K562 (cell line): ENCODE results near the gene CD48. TPM values are rescaled to one million over a fixed set of nuclear protein-coding genes. Genes with fewer than 3 reads are reported as not detected.

ENCODE experiments used
- ATAC-seq: fragments of 200-7000 bp; cut with Tn5 transposase; 3 replicates; pipeline ENCODE4 v1.9.1; 2020; ENCODE audit warnings: moderate library complexity
- BruUV-seq: library from RNA; stranded (reverse); fragments of 400-500 nt; replicated peaks from 2 replicates; lab custom pipeline; 2021; lab: Mats Ljungman, UMichigan
- CTCF ChIA-PET: fragments of 300-600 bp; formaldehyde crosslinking; extraction: SDS; loops from one replicate; lab custom pipeline; 2021; ENCODE audit warnings: low intra/inter-chr PET ratio; lab: Yijun Ruan, JAX
- POLR2A ChIA-PET: fragments of 300-600, 350-650 bp; sonication (Branson Sonifier 250); formaldehyde crosslinking; extraction: SDS; loops from one replicate; lab custom pipeline; 2021; ENCODE audit warnings: antibody characterized with exemption, inconsistent platforms; lab: Yijun Ruan, JAX
- DNase-seq, 4 experiments: peaks; one replicate each; pipeline versions ENCODE4 v3.0.0 to v3.0.0-alpha.2; 2011 to 2018; ENCODE audit warnings: low spot score in 3 of 4, mixed read lengths in 3 of 4; ENCODE audit errors: extremely low read depth in 1 of 4
- FAIRE-seq: peaks from 2 replicates; lab custom pipeline; 2011; peaks lifted over from hg19 to GRCh38; lab: Jason Lieb, UNC
- H2AFZ ChIP-seq: 2 replicates; pipeline ENCODE4 v1.6.0; 2011; ENCODE audit warnings: low read depth, low read length, control low read depth, inconsistent platforms
- H3K27ac ChIP-seq: fragments of 200-600 bp; 3 replicates; pipeline ENCODE4 v1.8.0; 2011; ENCODE audit warnings: low read depth, mild to moderate bottlenecking, control low read depth, inconsistent platforms, low read length, moderate library complexity, mixed read lengths; ENCODE audit errors: extremely low read depth
- H3K27me3 ChIP-seq, 2 experiments: fragments of 300-600 bp in 1 of 2; 2 replicates in 1 of 2; 3 replicates in 1 of 2; pipeline versions ENCODE4 v1.6.0 to v1.8.0; 2011; ENCODE audit warnings: inconsistent platforms in 2 of 2, low read length in 2 of 2, mild to moderate bottlenecking in 1 of 2, mixed read lengths in 1 of 2, moderate library complexity in 1 of 2; ENCODE audit not compliant: control insufficient read depth in 2 of 2, insufficient read depth in 2 of 2
- H3K36me3 ChIP-seq: fragments of 300-600 bp; 3 replicates; pipeline ENCODE4 v1.8.0; 2011; ENCODE audit warnings: mild to moderate bottlenecking, low read length, inconsistent platforms; ENCODE audit not compliant: control insufficient read depth, insufficient read depth
- H3K4me1 ChIP-seq, 2 experiments: fragments of 200-600 bp in 1 of 2; replicated peaks in 1 of 2; 2 replicates in 1 of 2; 3 replicates in 1 of 2; pipeline versions ENCODE4 v1.5.1 to v1.8.0; 2011; ENCODE audit warnings: inconsistent platforms in 2 of 2, low read length in 2 of 2, mild to moderate bottlenecking in 1 of 2, mixed read lengths in 1 of 2, moderate library complexity in 1 of 2; ENCODE audit not compliant: control insufficient read depth in 2 of 2, insufficient read depth in 2 of 2
- H3K4me2 ChIP-seq: 2 replicates; pipeline ENCODE4 v1.6.1; 2011; ENCODE audit warnings: low read length, control low read depth, inconsistent platforms, mixed read lengths; ENCODE audit not compliant: insufficient read depth
- H3K4me3 ChIP-seq: fragments of 200-600 bp; sonication (generic), shearing (Covaris generic); 2 replicates; pipeline ENCODE4 v1.5.1; 2016; ENCODE audit warnings: control low read depth, inconsistent platforms
- H3K79me2 ChIP-seq: fragments of 200-600 bp; 3 replicates; pipeline ENCODE4 v1.8.0; 2011; ENCODE audit warnings: low read length, inconsistent platforms; ENCODE audit not compliant: control insufficient read depth, insufficient read depth
- H3K9ac ChIP-seq, 2 experiments: 2 replicates each; pipeline versions ENCODE4 v1.6.0 to v1.6.1; 2011; ENCODE audit warnings: low read depth in 2 of 2, low read length in 2 of 2, control low read depth in 1 of 2, inconsistent platforms in 1 of 2, mild to moderate bottlenecking in 1 of 2, mixed read lengths in 1 of 2; ENCODE audit not compliant: insufficient read depth in 1 of 2
- H3K9me1 ChIP-seq: one replicate; pipeline ENCODE4 v1.6.0; 2011; ENCODE audit warnings: inconsistent platforms, mild to moderate bottlenecking, low read length, moderate library complexity; ENCODE audit not compliant: control insufficient read depth, insufficient read depth
- H3K9me3 ChIP-seq: replicated peaks from 2 replicates; pipeline ENCODE4 v1.5.1; 2011; ENCODE audit warnings: low read depth, low read length, inconsistent platforms; ENCODE audit not compliant: control insufficient read depth, insufficient read depth
- H4K20me1 ChIP-seq: replicated peaks from 2 replicates; pipeline ENCODE4 v1.6.1; 2011; ENCODE audit warnings: low read length, inconsistent platforms, mixed read lengths; ENCODE audit not compliant: control insufficient read depth, insufficient read depth
- ERF ChIP-seq: fragments of 450-650 bp; formaldehyde crosslinking; IDR thresholded peaks from 2 replicates; pipeline ENCODE4 v1.4.0; 2020; ENCODE audit warnings: mild to moderate bottlenecking, mixed read lengths
- GABPA ChIP-seq: fragments of 200-800 bp; sonication (Bioruptor generic); conservative IDR thresholded peaks from 2 replicates; pipeline ENCODE4 v1.6.1; 2016; ENCODE audit warnings: low read depth, missing genetic modification characterization, missing compliant biosample characterization
- HMG20A ChIP-seq: fragments of 450-650 bp; formaldehyde crosslinking; conservative IDR thresholded peaks from 2 replicates; pipeline ENCODE4 v1.4.0; 2020; ENCODE audit warnings: mild to moderate bottlenecking, mixed read lengths
- MYC ChIP-seq, 2 experiments: fragments of 250-450 bp in 1 of 2; sonication (Bioruptor Pico) in 1 of 2; IDR thresholded peaks; 2 replicates each; pipeline versions ENCODE4 v1.5.1 to v1.6.1; 2012 to 2021; ENCODE audit warnings: low read depth in 2 of 2, borderline replicate concordance in 1 of 2, improper control_type of control experiment in 1 of 2, low read length in 1 of 2, mild to moderate bottlenecking in 1 of 2, moderate library complexity in 1 of 2
- NCOR1 ChIP-seq: fragments of 450-650 bp; IDR thresholded peaks from 2 replicates; pipeline ENCODE4 v1.6.1; 2016; ENCODE audit warnings: mild to moderate bottlenecking, moderate library complexity
- PHB2 ChIP-seq: fragments of 450-650 bp; IDR thresholded peaks from 2 replicates; pipeline ENCODE4 v1.6.1; 2017; ENCODE audit warnings: low read depth
- PHTF2 ChIP-seq: fragments of 250-450 bp; sonication (Bioruptor Pico); IDR thresholded peaks from 2 replicates; pipeline ENCODE4 v1.5.0; 2021; ENCODE audit warnings: mild to moderate bottlenecking
- RBFOX2 ChIP-seq: fragments of 200-400 bp; formaldehyde crosslinking; IDR thresholded peaks from 2 replicates; pipeline ENCODE4 v1.6.1; 2017; ENCODE audit warnings: low read depth, mild to moderate bottlenecking, low read length, moderate library complexity
- THRB ChIP-seq: fragments of 450-650 bp; formaldehyde crosslinking; conservative IDR thresholded peaks from 2 replicates; pipeline ENCODE4 v1.4.0; 2022; ENCODE audit warnings: mild to moderate bottlenecking, missing genetic modification characterization
- ZEB2 ChIP-seq: fragments of 450-650 bp; IDR thresholded peaks from 2 replicates; pipeline ENCODE4 v1.6.1; 2016
- ZNF197 ChIP-seq: fragments of 200-800 bp; sonication (Bioruptor generic); IDR thresholded peaks from 2 replicates; pipeline ENCODE4 v1.6.1; 2016; ENCODE audit warnings: low read depth, missing genetic modification characterization, missing compliant biosample characterization
- ZNF589 ChIP-seq: fragments of 200-800 bp; sonication (Bioruptor generic); IDR thresholded peaks from 2 replicates; pipeline ENCODE4 v1.6.1; 2016; ENCODE audit warnings: low read depth, missing genetic modification characterization, missing compliant biosample characterization
- WGBS: fragments of 100-300 bp; shearing (Covaris generic); methylation state at CpG from one replicate; pipeline ENCODE4 v1.1.6; 2016; ENCODE audit warnings: low coverage, mixed read lengths; ENCODE audit not compliant: insufficient coverage; ENCODE audit errors: missing lambda C conversion rate; 5-methylcytosine and 5-hydroxymethylcytosine counted together
- in situ Hi-C: fragments of 300-500 bp; cut with MboI; formaldehyde crosslinking; loops from 4 replicates; pipeline ENCODE4 v1.15.0; 2018; ENCODE audit warnings: inconsistent platforms, mixed read lengths
- intact Hi-C: fragments of 100-400 bp; cut with micrococcal nuclease; formaldehyde crosslinking; loops from 2 replicates; pipeline ENCODE4 v1.14.2; 2022
- polyA plus RNA-seq, 8 experiments: library from polyadenylated mRNA; depleted of rRNA in 4 of 8; stranded (reverse) in 5 of 8; unstranded in 3 of 8; fragments of >200 nt; fragmentation: Nextera tagmentation in 2 of 8; fragmentation: Illumina TruSeq in 1 of 8; extraction: Ambion mirVana in 2 of 8; extraction: Trizol in 1 of 8; gene quantifications; 2 replicates each; pipeline versions ENCODE4 v1.2.1 to v1.2.3, GENCODE V29; 2011 to 2014; ENCODE audit warnings: inconsistent platforms in 1 of 8, missing spikeins in 1 of 8
- total RNA-seq, 7 experiments: library from RNA; depleted of rRNA in 6 of 7; stranded (reverse); fragments of >200 nt in 6 of 7; fragmentation: Illumina TruSeq in 2 of 7; extraction: Trizol in 2 of 7; gene quantifications; 2 replicates each; pipeline versions ENCODE4 v1.2.1 to v1.2.3, GENCODE V29; 2011 to 2021; ENCODE audit warnings: low replicate concordance in 1 of 7
- TF ChIP-seq, protein P1 (sequence below), 2 experiments: IDR thresholded peaks in 1 of 2; conservative IDR thresholded peaks in 1 of 2; 2 replicates each; pipeline ENCODE4 v1.6.1; 2016; ENCODE audit warnings: low read depth in 2 of 2, mild to moderate bottlenecking in 1 of 2, missing compliant biosample characterization in 1 of 2, missing genetic modification characterization in 1 of 2, moderate library complexity in 1 of 2

Gene CD48
- total and polyA plus RNA-seq, 9 of the 15 experiments (the other 6 are each of a cell fraction or from before 2014, with no cell fraction given) = 0.10 to 0.42 (median 0.29) TPM; not detected in 3

DNA sequence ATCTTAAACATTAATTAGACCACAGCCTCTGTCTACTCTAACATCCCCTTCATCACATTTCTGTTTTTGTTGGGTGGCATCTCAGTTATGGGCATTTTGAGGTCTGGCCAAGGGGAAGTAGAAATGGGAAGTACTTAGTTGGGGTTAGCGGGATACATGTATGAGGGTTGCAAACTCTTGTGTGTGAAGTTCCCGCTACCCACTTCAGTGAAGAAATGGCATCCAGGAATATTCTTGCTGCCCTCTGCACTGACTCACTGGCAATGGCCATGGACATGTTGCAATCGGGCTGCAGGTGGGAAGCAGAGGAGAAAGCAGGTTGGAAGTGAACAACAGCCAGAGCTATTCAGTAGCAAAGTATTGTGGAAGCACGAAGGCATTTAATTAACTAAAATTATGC is 7.4 kb downstream of the CD48 start:
- H3K27me3 ChIP-seq = peaks cover 22% of the 10 kb centered on the region in 2 experiments
- no peak overlapping the region for H3K9ac ChIP-seq
- 3% methylated on average over 4 of the region's 4 CpGs for WGBS
- ChIA-PET CTCF (no interaction called here), POLR2A (no interaction called here)
- no peak for FAIRE-seq
- no peaks in the 10 kb centered on the region for H4K20me1 ChIP-seq
- intact Hi-C loops = no loop called here
- H3K4me1 ChIP-seq = no peaks in the 10 kb centered on the region; a peak in 1 of 5 replicates
- in situ Hi-C loops = no loop called here
- no peaks in the 10 kb centered on the region for H3K9me3 ChIP-seq
- no peak overlapping the region for H3K4me3 ChIP-seq
- no peaks in the 10 kb centered on the region for H3K9me1 ChIP-seq
- no peak overlapping the region for H3K4me2 ChIP-seq
- no peaks in the 10 kb centered on the region for H3K36me3 ChIP-seq
- H3K79me2 ChIP-seq = no peaks in the 10 kb centered on the region
- ATAC-seq = no peak
- no peak for DNase-seq
- no TSS peak for BruUV-seq
- no peak overlapping the region for H2AFZ ChIP-seq
- no peak overlapping the region for H3K27ac ChIP-seq
- TF ChIP-seq MYC (IDR thresholded peaks at IDR 0.05; ENCODE audit: low read depth, low read length) (no peak), MYC (CRISPR knock-in tag; IDR thresholded peaks at IDR 0.05; ENCODE audit: borderline replicate concordance, low read depth) (no peak), THRB (CRISPR knock-in tag) (no peak), RBFOX2 (no peak)

DNA sequence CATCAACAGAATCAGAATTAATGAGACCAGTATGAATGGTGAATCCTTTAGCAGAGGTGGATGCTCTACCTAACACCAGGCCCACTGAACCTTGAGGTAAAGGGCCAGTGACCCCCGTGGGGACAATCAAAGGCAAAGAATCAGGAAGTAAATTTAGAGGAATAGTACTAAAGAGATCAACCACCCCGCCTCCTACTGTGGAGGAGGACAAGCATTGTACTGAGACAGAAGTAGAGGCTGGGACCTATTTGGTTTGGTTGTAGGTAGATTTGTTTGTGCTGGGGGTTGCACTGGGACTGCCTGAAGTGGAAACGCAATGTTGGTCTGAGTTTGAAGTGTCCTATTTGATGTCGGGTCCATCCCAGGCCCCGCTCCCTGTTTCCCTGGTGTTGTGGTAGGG is 9.5 kb downstream of the CD48 start:
- no peaks in the 10 kb centered on the region for H3K36me3 ChIP-seq
- TF ChIP-seq, protein P1, sequence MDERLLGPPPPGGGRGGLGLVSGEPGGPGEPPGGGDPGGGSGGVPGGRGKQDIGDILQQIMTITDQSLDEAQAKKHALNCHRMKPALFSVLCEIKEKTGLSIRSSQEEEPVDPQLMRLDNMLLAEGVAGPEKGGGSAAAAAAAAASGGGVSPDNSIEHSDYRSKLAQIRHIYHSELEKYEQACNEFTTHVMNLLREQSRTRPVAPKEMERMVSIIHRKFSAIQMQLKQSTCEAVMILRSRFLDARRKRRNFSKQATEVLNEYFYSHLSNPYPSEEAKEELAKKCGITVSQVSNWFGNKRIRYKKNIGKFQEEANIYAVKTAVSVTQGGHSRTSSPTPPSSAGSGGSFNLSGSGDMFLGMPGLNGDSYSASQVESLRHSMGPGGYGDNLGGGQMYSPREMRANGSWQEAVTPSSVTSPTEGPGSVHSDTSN (CRISPR knock-in tag; IDR thresholded peaks at IDR 0.05; ENCODE audit: low read depth) = no peak
- TF ChIP-seq, protein P1 (tag; conservative IDR thresholded peaks at IDR 0.05; ENCODE audit: low read depth) = no peak
- no peak for TF ChIP-seq GABPA (tag)
- TF ChIP-seq ZEB2 = no peak
- TF ChIP-seq HMG20A (CRISPR knock-in tag) = no peak
- no peak for TF ChIP-seq NCOR1
- no peak for TF ChIP-seq PHTF2 (CRISPR knock-in tag)
- TF ChIP-seq ERF (CRISPR knock-in tag) = no peak
- TF ChIP-seq PHB2 = no peak
- TF ChIP-seq ZNF197 = no peak
- no peak for TF ChIP-seq ZNF589 (CRISPR knock-in tag)

More for the DNA sequence above, 9.5 kb downstream of the CD48 start:
- CTCF ChIA-PET = no interaction called here
- POLR2A ChIA-PET = no interaction called here
- in situ Hi-C loops (no loop called here), intact Hi-C loops (no loop called here)
- no peak overlapping the region for H3K4me2 ChIP-seq
- no peak overlapping the region for H3K9ac ChIP-seq
- H3K27ac ChIP-seq = no peak overlapping the region
- FAIRE-seq = no peak
- H3K9me3 ChIP-seq = no peaks in the 10 kb centered on the region
- H2AFZ ChIP-seq = no peak overlapping the region
- WGBS = 17% methylated on average over 5 of the region's 5 CpGs
- no peak for ATAC-seq
- H3K4me1 ChIP-seq = no peaks in the 10 kb centered on the region
- DNase-seq = no peak
- no peak overlapping the region for H3K4me3 ChIP-seq
- H4K20me1 ChIP-seq = no peaks in the 10 kb centered on the region
- H3K9me1 ChIP-seq = no peaks in the 10 kb centered on the region
- H3K27me3 ChIP-seq = peaks cover 13 to 18% of the 10 kb centered on the region in 2 experiments
- no TSS peak for BruUV-seq
- H3K79me2 ChIP-seq = no peaks in the 10 kb centered on the region
